ENCODE data around the gene SYT9. TPM values are rescaled to one million over a fixed set of nuclear protein-coding genes. Genes with fewer than 3 reads are reported as not detected.

The SYT9 gene
- total and polyA plus RNA-seq, 2 donors (not counting 3 experiments of a cell fraction or from before 2014, with no cell fraction given) = 0.23 TPM; not detected in 1

- ChIA-PET POLR2A (no interaction called here), CTCF (interaction anchor here (1.9 kb wide), 1 partner anchor 16 kb away, joined by 4 read pairs; no protein-coding TSS in a partner anchor)
- Histone ChIP-seq H3K4me3 (replicated peaks in 1 of 3; ENCODE audit: insufficient read depth in 1 of 3, low read depth in 1 of 3, low read length in 3 of 3) (no peak overlapping the region), H2AFZ (ENCODE audit: low read depth, low read length) (no peak overlapping the region), H3K4me2 (ENCODE audit: insufficient read depth, low read length) (no peak overlapping the region), H3K9ac (replicated peaks; ENCODE audit: extremely low read depth, insufficient read depth, low read length) (no peak overlapping the region), H4K20me1 (replicated peaks; ENCODE audit: control insufficient read depth, extremely low read depth, insufficient read depth, low read length) (no peaks in the 10 kb centered on the region), H3K79me2 (ENCODE audit: control insufficient read depth, insufficient read depth, low read length) (no peaks in the 10 kb centered on the region), H3K36me3 (ENCODE audit: control insufficient read depth in 2 of 2, extremely low read depth in 1 of 2, insufficient read depth in 2 of 2, low read length in 2 of 2) (no peaks in the 10 kb centered on the region), H3K27me3 (ENCODE audit: control insufficient read depth in 2 of 2, insufficient read depth in 2 of 2, low read length in 2 of 2) (peaks cover 0 to 3% of the 10 kb centered on the region in 2 experiments), H3K4me1 (ENCODE audit: control insufficient read depth, extremely low read depth, insufficient read depth, low read length) (no peaks in the 10 kb centered on the region), H3K9me3 (replicated peaks; ENCODE audit: control insufficient read depth, insufficient read depth, low read length) (no peaks in the 10 kb centered on the region), H3K9me1 (replicated peaks; ENCODE audit: control insufficient read depth, extremely low read depth, insufficient read depth, low read length) (no peaks in the 10 kb centered on the region), H3K27ac (ENCODE audit: insufficient read depth, low read depth, low read length) (no peak overlapping the region)
- FAIRE-seq = no peak
- DNase-seq (ENCODE audit: low read depth, low spot score) = no peak
- intact Hi-C loops (cut with micrococcal nuclease) (no loop called here), dilution Hi-C loops (cut with MboI; ENCODE audit: extremely low pct_ligation_motif_present, low sequenced_read_pairs) (no loop called here)
- TF ChIP-seq GATA2 (IDR thresholded peaks at IDR 0.05; ENCODE audit: insufficient read depth, insufficient read length, low read depth, low read length) (no peak), FOS (IDR thresholded peaks at IDR 0.05; ENCODE audit: borderline replicate concordance, insufficient read depth, low read length) (no peak), POLR2A (IDR thresholded peaks at IDR 0.05; ENCODE audit: low read depth, low read length) (no peak), CTCF (IDR thresholded peaks at IDR 0.05; ENCODE audit: extremely low read depth in 1 of 2, insufficient read depth in 1 of 2, low read depth in 1 of 2, low read length in 2 of 2) (no peak), POLR2AphosphoS5 (IDR thresholded peaks at IDR 0.05; ENCODE audit: insufficient read depth, low read depth, low read length) (no peak), MAX (IDR thresholded peaks at IDR 0.05; ENCODE audit: insufficient read depth, insufficient read length) (no peak), JUN (IDR thresholded peaks at IDR 0.05; ENCODE audit: borderline replicate concordance, insufficient read depth, insufficient read length, low read depth) (no peak), MYC (IDR thresholded peaks at IDR 0.05; ENCODE audit: low read depth, low read length) (no peak), EZH2 (IDR thresholded peaks at IDR 0.05; ENCODE audit: borderline replicate concordance, low read depth, low read length, severe bottlenecking) (no peak)
- no TSS peak for BruUV-seq (replicated peaks)
Observed at GRCh38 chr11:7262672-7263071, 11.0 kb downstream of the SYT9 start.

Measured in endothelial cell of umbilical vein (primary cell).